ENCODE results near the gene UROC1. TPM values are rescaled to one million over a fixed set of nuclear protein-coding genes. Genes with fewer than 3 reads are reported as not detected.

UROC1 gene
- total and polyA plus RNA-seq, 2 of the 13 experiments (the other 11 are each of a cell fraction or from before 2014, with no cell fraction given), result 0.71 to 1.3 TPM

- TF ChIP-seq ZNF816 (CRISPR knock-in tag; IDR thresholded peaks at IDR 0.05; ENCODE audit: borderline replicate concordance) (no peak), NFYB (CRISPR knock-in tag; IDR thresholded peaks at IDR 0.05) (no peak), ZNF235 (CRISPR knock-in tag; IDR thresholded peaks at IDR 0.05; ENCODE audit: borderline replicate concordance) (no peak), ZUFSP (CRISPR knock-in tag; IDR thresholded peaks at IDR 0.05; ENCODE audit: borderline replicate concordance) (no peak), RBAK (CRISPR knock-in tag; IDR thresholded peaks at IDR 0.05) (no peak), SNAI1 (CRISPR knock-in tag; IDR thresholded peaks at IDR 0.05; ENCODE audit: borderline replicate concordance) (no peak), TERF1 (CRISPR knock-in tag; IDR thresholded peaks at IDR 0.05) (no peak), NBN (conservative IDR thresholded peaks at IDR 0.05) (no peak), GRHL1 (CRISPR knock-in tag; conservative IDR thresholded peaks at IDR 0.05) (no peak), ZNF646 (CRISPR knock-in tag; IDR thresholded peaks at IDR 0.05) (no peak), ZNF563 (CRISPR knock-in tag; IDR thresholded peaks at IDR 0.05) (no peak), HMG20B (CRISPR knock-in tag; conservative IDR thresholded peaks at IDR 0.05) (no peak), BRF2 (CRISPR knock-in tag; IDR thresholded peaks at IDR 0.05) (no peak), SRY (CRISPR knock-in tag; IDR thresholded peaks at IDR 0.05) (no peak), ZSCAN25 (CRISPR knock-in tag; IDR thresholded peaks at IDR 0.05) (no peak), ZNF567 (CRISPR knock-in tag; IDR thresholded peaks at IDR 0.05; ENCODE audit: borderline replicate concordance) (no peak), NR2F6 (IDR thresholded peaks at IDR 0.05) (no peak), NR2F6 (CRISPR knock-in tag; IDR thresholded peaks at IDR 0.05) (no peak), PPARG (CRISPR knock-in tag; conservative IDR thresholded peaks at IDR 0.05) (no peak)
Measured at GRCh38 chr3:126487151-126487771, 30.3 kb downstream of the UROC1 start (continued).
